Keratinocyte (primary cell): ENCODE measurements around the gene MBTPS2. TPM values are rescaled to one million over a fixed set of nuclear protein-coding genes. Genes with fewer than 3 reads are reported as not detected.

Experiments used
- DNase-seq: peaks from one replicate; pipeline ENCODE4 v3.0.0-alpha.2; 2011; ENCODE audit warnings: low read depth, missing footprints, low spot score
- FAIRE-seq: peaks from 2 replicates; lab custom pipeline; 2011; peaks lifted over from hg19 to GRCh38; lab: Jason Lieb, UNC
- H2AFZ ChIP-seq: 2 replicates; pipeline ENCODE4 v1.6.0; 2012; ENCODE audit warnings: low read length, control low read depth, inconsistent platforms; ENCODE audit not compliant: control insufficient read depth
- H3K27ac ChIP-seq: 2 replicates; pipeline ENCODE4 v1.5.1; 2011; ENCODE audit warnings: low read length; ENCODE audit not compliant: control insufficient read depth, insufficient read depth
- H3K27me3 ChIP-seq: 3 replicates; pipeline ENCODE4 v1.6.0; 2011; ENCODE audit warnings: low read length; ENCODE audit not compliant: control insufficient read depth, insufficient read depth; ENCODE audit errors: extremely low read depth
- H3K36me3 ChIP-seq, 2 experiments: 2 replicates in 1 of 2; 3 replicates in 1 of 2; pipeline ENCODE4 v1.5.1; 2011; ENCODE audit warnings: low read length in 2 of 2, mild to moderate bottlenecking in 1 of 2; ENCODE audit not compliant: control insufficient read depth in 2 of 2, insufficient read depth in 2 of 2; ENCODE audit errors: extremely low read depth in 1 of 2
- H3K4me1 ChIP-seq: 3 replicates; pipeline ENCODE4 v1.5.1; 2011; ENCODE audit warnings: low read length; ENCODE audit not compliant: control insufficient read depth, insufficient read depth; ENCODE audit errors: extremely low read depth
- H3K4me2 ChIP-seq: 3 replicates; pipeline ENCODE4 v1.6.0; 2011; ENCODE audit warnings: low read depth, low read length; ENCODE audit not compliant: control insufficient read depth, insufficient read depth; ENCODE audit errors: extremely low read depth
- H3K4me3 ChIP-seq, 3 experiments: fragments of 200-600 bp in 1 of 3; sonication (generic) in 1 of 3; 2 replicates in 2 of 3; 3 replicates in 1 of 3; pipeline ENCODE4 v1.5.1; 2011 to 2016; ENCODE audit warnings: low read length in 3 of 3, mild to moderate bottlenecking in 3 of 3, control low read depth in 2 of 3, inconsistent platforms in 1 of 3, low read depth in 1 of 3, mixed read lengths in 1 of 3, mixed run types in 1 of 3, moderate library complexity in 1 of 3; ENCODE audit not compliant: control insufficient read depth in 2 of 3, insufficient read depth in 2 of 3; ENCODE audit errors: extremely low read depth in 1 of 3
- H3K79me2 ChIP-seq: 2 replicates; pipeline ENCODE4 v1.6.0; 2012; ENCODE audit warnings: low read length; ENCODE audit not compliant: control insufficient read depth, insufficient read depth
- H3K9ac ChIP-seq: 3 replicates; pipeline ENCODE4 v1.6.0; 2011; ENCODE audit warnings: low read length; ENCODE audit not compliant: control insufficient read depth, insufficient read depth; ENCODE audit errors: extremely low read depth
- H3K9me1 ChIP-seq: 3 replicates; pipeline ENCODE4 v1.6.0; 2011; ENCODE audit warnings: low read length; ENCODE audit not compliant: control insufficient read depth, insufficient read depth; ENCODE audit errors: extremely low read depth
- H3K9me3 ChIP-seq: 2 replicates; pipeline ENCODE4 v1.5.1; 2012; ENCODE audit warnings: low read depth, low read length; ENCODE audit not compliant: control insufficient read depth
- H4K20me1 ChIP-seq: 3 replicates; pipeline ENCODE4 v1.6.0; 2011; ENCODE audit warnings: low read length; ENCODE audit not compliant: control insufficient read depth, insufficient read depth; ENCODE audit errors: extremely low read depth
- CTCF ChIP-seq, 3 experiments: IDR thresholded peaks in 1 of 3; conservative IDR thresholded peaks in 1 of 3; optimal IDR thresholded peaks in 1 of 3; 2 replicates in 2 of 3; 3 replicates in 1 of 3; pipeline versions ENCODE3 to v1.5.1; 2011; ENCODE audit warnings: low read length in 3 of 3, mild to moderate bottlenecking in 3 of 3, moderate library complexity in 2 of 3, control low read depth in 1 of 3, inconsistent platforms in 1 of 3; ENCODE audit not compliant: insufficient read depth in 2 of 3; ENCODE audit errors: extremely low read depth in 1 of 3
- EZH2 ChIP-seq: IDR thresholded peaks from one replicate; pipeline ENCODE4 v1.6.1; 2012; ENCODE audit warnings: inconsistent platforms, mild to moderate bottlenecking, low read length, moderate library complexity
- dilution Hi-C: fragments of 300-500 bp; cut with MboI; formaldehyde crosslinking; loops from one replicate; pipeline ENCODE4 v1.7.0; 2020; ENCODE audit warnings: low sequenced_read_pairs; ENCODE audit not compliant: extremely low pct_ligation_motif_present
- polyA plus RNA-seq, 5 experiments: library from polyadenylated mRNA; depleted of rRNA in 3 of 5; stranded (reverse) in 3 of 5; stranded (forward) in 1 of 5; unstranded in 1 of 5; fragments of >200 nt; gene quantifications; 1 replicate in 1 of 5; 2 replicates in 3 of 5; 3 replicates in 1 of 5; pipeline versions ENCODE4 v1.2.1 to v1.2.3, GENCODE V29; 2011 to 2012; ENCODE audit warnings: missing spikeins in 2 of 5, low read depth in 1 of 5, low replicate concordance in 1 of 5

MBTPS2 gene
- polyA plus RNA-seq, 1 donor (not counting 4 experiments of a cell fraction or from before 2014, with no cell fraction given) = 15.7 TPM

GRCh38 chrX:21875013-21875412, 35.6 kb downstream of the MBTPS2 start:
- no peak for TF ChIP-seq CTCF (optimal IDR thresholded peaks at IDR 0.05 in 1 of 3, IDR thresholded peaks at IDR 0.05 in 1 of 3, conservative IDR thresholded peaks at IDR 0.05 in 1 of 3; ENCODE audit: extremely low read depth in 1 of 3, insufficient read depth in 2 of 3, low read length in 3 of 3)
- no peak for TF ChIP-seq EZH2
- DNase-seq (no peak), FAIRE-seq (no peak)

GRCh38 chrX:21881881-21882574, 42.6 kb downstream of the MBTPS2 start:
- FAIRE-seq = no peak
- Histone ChIP-seq H3K4me1 (no peaks in the 10 kb centered on the region), H3K9ac (no peak overlapping the region), H3K27ac (no peak overlapping the region), H3K4me2 (no peak overlapping the region), H3K4me3 (no peak overlapping the region), H4K20me1 (no peaks in the 10 kb centered on the region), H2AFZ (no peak overlapping the region), H3K9me1 (no peaks in the 10 kb centered on the region), H3K36me3 (no peaks in the 10 kb centered on the region), H3K9me3 (no peaks in the 10 kb centered on the region), H3K27me3 (no peaks in the 10 kb centered on the region), H3K79me2 (no peaks in the 10 kb centered on the region)
- no peak for DNase-seq
- TF ChIP-seq EZH2 = no peak
- no peak for TF ChIP-seq CTCF (optimal IDR thresholded peaks at IDR 0.05 in 1 of 3, IDR thresholded peaks at IDR 0.05 in 1 of 3, conservative IDR thresholded peaks at IDR 0.05 in 1 of 3; ENCODE audit: extremely low read depth in 1 of 3, insufficient read depth in 2 of 3, low read length in 3 of 3)
- dilution Hi-C loops = no loop called here

More at GRCh38 chrX:21875013-21875412, 35.6 kb downstream of the MBTPS2 start:
- no peaks in the 10 kb centered on the region for H4K20me1 ChIP-seq
- no peaks in the 10 kb centered on the region for H3K4me1 ChIP-seq
- no peaks in the 10 kb centered on the region for H3K27me3 ChIP-seq
- H3K4me2 ChIP-seq = no peak overlapping the region
- H3K9me1 ChIP-seq = no peaks in the 10 kb centered on the region
- no peak overlapping the region for H2AFZ ChIP-seq
- H3K79me2 ChIP-seq = no peaks in the 10 kb centered on the region
- no peaks in the 10 kb centered on the region for H3K36me3 ChIP-seq
- no peak overlapping the region for H3K27ac ChIP-seq
- dilution Hi-C loops = no loop called here
- no peak overlapping the region for H3K4me3 ChIP-seq
- no peaks in the 10 kb centered on the region for H3K9me3 ChIP-seq
- H3K9ac ChIP-seq = no peak overlapping the region
